Keratinocyte (primary cell): ENCODE results near the gene DSCAM.

Source experiments
- EZH2 ChIP-seq: IDR thresholded peaks from one replicate; pipeline ENCODE4 v1.6.1; 2012; ENCODE audit warnings: inconsistent platforms, mild to moderate bottlenecking, low read length, moderate library complexity
- TF ChIP-seq, protein P1 (sequence below), 3 experiments: IDR thresholded peaks in 1 of 3; conservative IDR thresholded peaks in 1 of 3; optimal IDR thresholded peaks in 1 of 3; 2 replicates in 2 of 3; 3 replicates in 1 of 3; pipeline versions ENCODE3 to v1.5.1; 2011; ENCODE audit warnings: low read length in 3 of 3, mild to moderate bottlenecking in 3 of 3, moderate library complexity in 2 of 3, control low read depth in 1 of 3, inconsistent platforms in 1 of 3; ENCODE audit not compliant: insufficient read depth in 2 of 3; ENCODE audit errors: extremely low read depth in 1 of 3

DNA sequence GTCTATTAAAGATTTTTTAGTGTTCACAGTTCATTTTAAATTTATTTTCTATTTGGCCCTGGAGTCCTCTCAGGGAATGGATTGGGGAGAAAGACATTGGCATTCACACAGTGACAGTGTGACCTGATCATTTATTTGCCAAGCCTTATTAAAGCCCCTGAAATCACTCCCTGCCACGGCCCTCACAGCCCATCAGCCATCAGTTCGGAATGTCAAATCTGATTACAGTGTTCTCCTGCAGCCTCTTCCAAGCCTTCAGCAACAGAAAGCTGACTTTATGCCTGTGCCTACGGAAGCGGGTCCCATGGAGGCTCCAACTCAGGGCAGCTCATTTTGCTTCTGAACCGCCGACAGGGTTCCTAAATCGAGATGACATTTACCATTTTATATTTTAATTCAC lies 451.2 kb downstream of the DSCAM start:
- TF ChIP-seq EZH2 = no peak
- TF ChIP-seq, protein P1, sequence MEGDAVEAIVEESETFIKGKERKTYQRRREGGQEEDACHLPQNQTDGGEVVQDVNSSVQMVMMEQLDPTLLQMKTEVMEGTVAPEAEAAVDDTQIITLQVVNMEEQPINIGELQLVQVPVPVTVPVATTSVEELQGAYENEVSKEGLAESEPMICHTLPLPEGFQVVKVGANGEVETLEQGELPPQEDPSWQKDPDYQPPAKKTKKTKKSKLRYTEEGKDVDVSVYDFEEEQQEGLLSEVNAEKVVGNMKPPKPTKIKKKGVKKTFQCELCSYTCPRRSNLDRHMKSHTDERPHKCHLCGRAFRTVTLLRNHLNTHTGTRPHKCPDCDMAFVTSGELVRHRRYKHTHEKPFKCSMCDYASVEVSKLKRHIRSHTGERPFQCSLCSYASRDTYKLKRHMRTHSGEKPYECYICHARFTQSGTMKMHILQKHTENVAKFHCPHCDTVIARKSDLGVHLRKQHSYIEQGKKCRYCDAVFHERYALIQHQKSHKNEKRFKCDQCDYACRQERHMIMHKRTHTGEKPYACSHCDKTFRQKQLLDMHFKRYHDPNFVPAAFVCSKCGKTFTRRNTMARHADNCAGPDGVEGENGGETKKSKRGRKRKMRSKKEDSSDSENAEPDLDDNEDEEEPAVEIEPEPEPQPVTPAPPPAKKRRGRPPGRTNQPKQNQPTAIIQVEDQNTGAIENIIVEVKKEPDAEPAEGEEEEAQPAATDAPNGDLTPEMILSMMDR (optimal IDR thresholded peaks at IDR 0.05 in 1 of 3, IDR thresholded peaks at IDR 0.05 in 1 of 3, conservative IDR thresholded peaks at IDR 0.05 in 1 of 3; ENCODE audit: extremely low read depth in 1 of 3, insufficient read depth in 2 of 3, low read length in 3 of 3) = no peak
